Transverse colon (tissue), 3 donors: ENCODE data around the gene SIRPB1.

Source experiments
- POLR2A ChIP-seq: fragments of 450-650 bp; IDR thresholded peaks from one replicate; pipeline ENCODE4 v1.6.1; 2016; ENCODE audit warnings: antibody characterized with exemption, mild to moderate bottlenecking, moderate library complexity
- POLR2AphosphoS5 ChIP-seq, 3 donors: sonication (generic); formaldehyde crosslinking; IDR thresholded peaks; one replicate each; pipeline ENCODE4 v1.6.1; 2016; ENCODE audit warnings: antibody characterized with exemption in 3 of 3

DNA sequence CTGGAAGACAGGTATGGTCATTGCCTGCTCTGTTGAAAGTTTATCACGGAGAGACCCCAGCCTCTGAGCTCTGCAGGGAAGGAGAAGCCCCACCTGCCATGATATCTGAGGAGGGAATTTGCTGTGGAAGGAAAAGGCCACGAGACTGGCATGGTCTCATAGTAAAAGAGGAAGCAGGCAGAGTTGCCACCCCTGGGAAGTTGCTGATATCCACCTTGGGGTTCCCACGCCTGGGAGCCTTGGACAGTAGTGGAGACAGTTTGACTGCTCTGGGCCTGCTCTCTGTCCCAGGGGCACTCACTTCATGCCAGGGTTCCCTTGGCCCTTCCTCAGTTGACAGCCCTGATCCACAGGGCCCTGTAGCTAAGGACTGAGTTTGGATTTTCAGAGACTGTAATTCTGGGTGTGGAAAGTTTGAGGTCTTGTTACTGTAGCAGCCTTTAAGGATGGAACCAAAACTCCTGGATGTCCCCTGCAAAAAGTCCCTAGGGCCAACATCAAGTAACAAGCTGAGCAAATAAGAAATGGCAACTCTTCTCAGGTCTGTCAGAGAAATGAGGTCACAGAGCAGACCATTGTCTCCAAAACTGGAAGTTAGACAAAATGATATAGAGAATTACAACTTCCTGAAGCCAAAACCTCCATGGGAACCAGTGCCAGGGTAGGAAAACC is 6.9 kb upstream of the SIRPB1 start:
- no peak for TF ChIP-seq POLR2AphosphoS5 (IDR thresholded peaks at IDR 0.05)
- no peak for TF ChIP-seq POLR2A
